VCaP (cell line): Measurements from ENCODE around the gene AGRN.
"Not testable (repeated sequence)": the region's sequence is repeated elsewhere in the genome, so short reads cannot be mapped to it uniquely, and the experiment has no call there.

Experiments
- H3K27ac ChIP-seq: fragments of 450-650 bp; 2 replicates; pipeline ENCODE4 v1.5.1; 2017
- CTCF ChIP-seq: fragments of 450-650 bp; conservative IDR thresholded peaks from 2 replicates; pipeline ENCODE4 v1.5.1; 2017; ENCODE audit warnings: mild to moderate bottlenecking, moderate library complexity

The AGRN gene

GRCh38 chr1:1092894-1093609 is 73.1 kb downstream of the AGRN start:
- TF ChIP-seq CTCF: no peak

DNA sequence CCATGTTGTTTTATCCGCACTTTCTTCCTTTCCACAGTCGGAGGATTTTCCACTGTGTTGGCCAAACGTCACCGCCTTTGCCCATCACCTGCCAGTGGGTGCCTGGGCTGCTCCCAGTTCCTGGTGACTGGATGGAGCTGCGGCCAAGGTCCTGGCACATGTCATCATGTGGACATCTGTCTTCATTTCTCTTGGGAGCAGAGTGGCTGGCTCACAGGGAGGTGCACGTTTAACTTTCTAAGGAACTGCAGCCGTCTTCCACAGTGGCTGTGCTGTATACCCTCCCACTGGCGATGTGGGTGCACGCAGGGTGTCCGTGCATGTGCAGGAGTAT is 73.7 kb downstream of the AGRN start:
- no peak for TF ChIP-seq CTCF
- no peak overlapping the region for H3K27ac ChIP-seq

More at GRCh38 chr1:1092894-1093609, 73.1 kb downstream of the AGRN start:
- H3K27ac ChIP-seq: no peak overlapping the region

GRCh38 chr1:1094981-1095380 is 75.1 kb downstream of the AGRN start:
- TF ChIP-seq CTCF: no peak
- no peak overlapping the region for H3K27ac ChIP-seq

DNA sequence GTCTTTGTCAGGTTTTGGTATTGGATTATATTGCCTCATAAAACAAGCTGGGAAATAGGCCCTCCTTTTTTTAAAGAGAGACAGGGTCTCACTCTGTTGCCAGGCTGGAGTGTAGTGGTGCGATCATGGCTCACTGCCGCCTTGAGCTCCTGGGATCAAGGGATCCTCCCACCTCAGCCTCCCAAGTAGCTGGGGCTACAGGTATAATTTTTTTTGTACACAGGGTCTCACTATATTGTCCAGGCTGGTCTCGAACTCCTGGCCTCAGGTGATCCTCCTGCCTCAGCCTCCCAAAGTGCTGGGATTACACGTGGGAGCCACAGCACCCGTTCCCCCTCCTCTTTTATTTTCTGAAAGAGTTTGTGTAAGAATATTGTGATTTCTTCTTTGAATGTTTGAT is 76.2 kb downstream of the AGRN start:
- H3K27ac ChIP-seq: not testable (repeated sequence)

DNA sequence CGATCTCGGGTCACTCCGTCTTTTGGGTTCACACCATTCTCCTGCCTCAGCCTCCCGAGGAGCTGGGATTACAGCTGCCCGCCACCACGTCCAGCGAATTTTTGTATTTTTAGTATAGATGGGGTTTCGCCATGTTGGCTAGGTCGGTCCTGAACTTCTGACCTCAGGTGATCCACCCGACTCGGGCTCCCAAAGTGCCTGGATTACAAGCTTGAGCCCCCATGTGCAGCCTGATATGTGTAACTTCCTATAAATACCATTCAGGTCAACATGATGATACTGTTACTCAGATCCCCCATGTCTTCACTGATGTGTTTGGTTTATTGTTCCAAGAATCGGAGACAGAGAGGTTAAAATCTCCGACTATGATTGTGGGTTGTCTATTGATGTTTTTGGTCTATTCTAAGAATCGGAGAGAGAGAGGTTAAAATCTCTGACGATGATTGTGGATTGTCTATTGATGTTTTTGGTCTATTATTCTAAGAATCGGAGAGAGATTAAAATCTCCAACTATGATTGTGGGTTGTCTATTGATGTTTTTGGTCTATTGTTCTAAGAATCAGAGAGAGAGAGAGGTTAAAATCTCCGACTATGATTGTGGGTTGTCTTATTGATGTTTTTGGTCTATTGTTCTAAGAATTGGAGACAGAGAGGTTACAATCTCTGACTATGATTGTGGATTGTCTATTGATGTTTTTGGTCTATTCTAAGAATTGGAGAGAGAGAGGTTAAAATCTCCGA is 78.9 kb downstream of the AGRN start:
- TF ChIP-seq CTCF: no peak
- no peak overlapping the region for H3K27ac ChIP-seq

DNA sequence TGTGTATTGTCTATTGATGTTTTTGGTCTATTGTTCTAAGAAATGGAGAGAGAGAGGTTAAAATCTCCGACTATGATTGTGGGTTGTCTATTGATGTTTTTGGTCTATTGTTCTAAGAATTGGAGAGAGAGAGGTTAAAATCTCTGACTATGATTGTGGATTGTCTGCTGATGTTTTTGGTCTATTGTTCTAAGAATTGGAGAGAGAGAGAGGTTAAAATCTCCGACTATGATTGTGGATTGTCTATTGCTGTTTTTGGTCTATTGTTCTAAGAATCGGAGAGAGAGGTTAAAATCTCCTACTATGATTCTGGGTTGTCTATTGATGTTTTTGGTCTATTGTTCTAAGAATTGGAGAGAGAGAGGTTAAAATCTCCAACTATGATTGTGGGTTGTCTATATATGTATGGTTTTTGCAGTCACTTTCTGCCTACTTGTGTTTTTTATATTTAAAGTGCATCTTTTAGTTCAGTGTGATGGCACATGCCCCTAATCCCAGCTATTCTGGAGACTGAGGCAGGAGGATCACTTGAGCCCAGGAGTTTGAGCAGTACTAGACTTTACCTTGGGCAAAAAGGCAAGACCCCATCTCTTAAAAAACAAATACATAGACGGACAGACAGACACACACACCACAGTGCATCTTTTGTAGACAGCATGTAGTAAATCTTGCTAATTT is 79.7 kb downstream of the AGRN start:
- TF ChIP-seq CTCF: no peak
- H3K27ac ChIP-seq: no peak overlapping the region

GRCh38 chr1:1100296-1100695 is 80.4 kb downstream of the AGRN start:
- no peak for TF ChIP-seq CTCF
- H3K27ac ChIP-seq: no peak overlapping the region

- no peak for TF ChIP-seq CTCF
- H3K27ac ChIP-seq: no peak overlapping the region
Measured at GRCh38 chr1:1101503-1101902, 81.6 kb downstream of the AGRN start.

DNA sequence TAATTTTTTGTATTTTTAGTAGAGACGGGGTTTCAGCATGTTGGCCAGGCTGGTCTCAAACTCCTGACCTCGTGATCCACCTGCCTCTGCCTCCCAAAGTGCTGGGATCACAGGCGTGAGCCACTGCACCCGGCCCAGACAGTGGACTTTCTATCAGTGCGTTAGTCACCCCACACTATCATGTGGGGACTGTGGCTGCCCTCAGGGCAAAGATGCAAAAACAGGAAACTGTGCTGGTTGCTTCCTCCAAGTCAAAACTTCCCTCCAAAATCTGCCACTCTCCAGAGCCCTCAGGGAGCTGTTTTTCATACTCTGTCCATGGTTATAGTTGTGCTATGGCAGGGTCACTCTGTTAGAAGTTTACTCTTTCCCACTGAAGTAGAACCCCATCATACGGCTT is 84.2 kb downstream of the AGRN start:
- not testable (repeated sequence) for H3K27ac ChIP-seq
